ENCODE results near the gene EAF1.
"Not testable (repeated sequence)": the region's sequence is repeated elsewhere in the genome, so short reads cannot be mapped to it uniquely, and the experiment has no call there.

The EAF1 gene

DNA sequence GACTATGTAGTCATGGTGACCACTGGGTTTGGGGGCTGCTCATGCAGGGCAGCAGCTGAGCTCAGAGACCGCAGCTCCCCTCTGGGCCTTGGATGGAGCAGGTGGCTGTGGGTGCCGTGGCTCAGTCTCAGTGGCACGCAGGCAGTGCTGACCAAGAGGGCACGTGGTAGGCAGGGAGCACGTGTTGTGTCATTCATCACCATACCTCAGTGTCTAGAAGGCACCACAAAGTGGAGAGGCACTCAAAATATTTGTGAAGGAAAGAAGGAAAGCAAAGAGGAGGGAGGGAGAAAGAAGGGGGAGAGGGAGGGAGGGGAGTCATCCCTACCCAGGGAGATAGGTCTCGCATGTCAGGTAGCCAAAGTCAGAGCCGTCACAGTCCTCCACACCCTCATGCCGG, 26.1 kb downstream of the EAF1 start:
- no peak overlapping the region for H3K4me3 Mint-ChIP-seq
- no peaks in the 10 kb centered on the region for H3K9me3 Mint-ChIP-seq
- no peak for DNase-seq
- H3K27ac Mint-ChIP-seq, result no peak overlapping the region
- ATAC-seq, result no peak
- no peaks in the 10 kb centered on the region for H3K36me3 Mint-ChIP-seq (ENCODE audit: low read depth)
- H3K27me3 Mint-ChIP-seq, result no peaks in the 10 kb centered on the region
- H3K4me1 Mint-ChIP-seq, result no peaks in the 10 kb centered on the region

DNA sequence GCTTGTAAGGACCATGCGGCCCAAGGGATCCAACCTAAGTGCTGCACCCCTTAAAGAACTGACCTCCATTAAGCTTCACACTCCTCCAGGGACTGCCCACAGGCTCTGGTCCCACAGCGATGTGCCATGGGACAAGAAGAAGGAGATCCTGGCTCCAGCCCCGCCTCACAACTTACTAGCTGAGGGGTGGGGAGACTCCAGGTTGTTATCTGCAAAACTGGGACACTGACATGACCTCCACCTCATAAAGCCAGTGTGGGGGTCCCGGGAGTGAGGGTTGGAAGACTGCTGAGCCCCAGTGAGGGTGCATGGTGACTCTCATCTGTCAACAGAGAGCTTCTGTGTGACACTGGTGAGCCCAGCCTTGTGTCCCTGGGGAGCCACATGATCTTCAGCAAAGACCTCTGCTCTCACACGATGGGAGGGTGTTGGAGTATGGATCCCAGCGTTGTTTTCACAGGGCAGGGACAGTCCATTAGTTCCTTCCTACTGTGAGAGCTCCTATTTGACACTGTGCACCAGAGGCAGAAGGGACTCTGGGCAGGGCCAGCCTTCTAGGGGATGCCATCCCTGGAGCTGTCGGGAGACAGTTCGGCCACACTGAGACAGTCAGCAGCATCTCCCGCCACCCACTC, 26.7 kb downstream of the EAF1 start:
- no peaks in the 10 kb centered on the region for H3K27me3 Mint-ChIP-seq
- no peaks in the 10 kb centered on the region for H3K9me3 Mint-ChIP-seq
- H3K36me3 Mint-ChIP-seq (ENCODE audit: low read depth), result no peaks in the 10 kb centered on the region
- no peak overlapping the region for H3K4me3 Mint-ChIP-seq
- DNase-seq (no peak), ATAC-seq (no peak)
- H3K27ac Mint-ChIP-seq, result no peak overlapping the region
- no peaks in the 10 kb centered on the region for H3K4me1 Mint-ChIP-seq

DNA sequence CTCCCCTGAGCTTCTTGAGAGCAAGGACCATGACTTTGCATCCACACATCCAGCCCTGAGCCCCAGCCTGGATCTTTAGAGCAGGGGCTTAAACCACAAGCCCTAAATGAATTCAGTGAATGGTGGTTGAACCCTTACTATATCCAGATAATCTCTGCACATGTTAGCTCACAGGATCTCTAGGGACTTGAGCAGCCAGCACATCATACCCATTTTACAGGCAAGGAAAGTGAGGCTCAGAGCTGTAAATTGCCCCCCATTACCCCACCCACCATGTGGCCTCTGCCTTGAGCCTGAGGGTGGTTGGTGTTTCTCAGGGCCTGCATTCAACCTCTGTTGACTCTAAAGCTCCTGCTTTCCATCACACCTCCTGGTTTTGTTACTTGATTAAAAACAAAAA, 27.6 kb downstream of the EAF1 start:
- no peak overlapping the region for H3K27ac Mint-ChIP-seq
- no peaks in the 10 kb centered on the region for H3K36me3 Mint-ChIP-seq (ENCODE audit: low read depth)
- H3K9me3 Mint-ChIP-seq, result no peaks in the 10 kb centered on the region
- H3K27me3 Mint-ChIP-seq, result no peaks in the 10 kb centered on the region
- ATAC-seq (no peak), DNase-seq (no peak)
- H3K4me1 Mint-ChIP-seq, result no peaks in the 10 kb centered on the region
- H3K4me3 Mint-ChIP-seq, result no peak overlapping the region

DNA sequence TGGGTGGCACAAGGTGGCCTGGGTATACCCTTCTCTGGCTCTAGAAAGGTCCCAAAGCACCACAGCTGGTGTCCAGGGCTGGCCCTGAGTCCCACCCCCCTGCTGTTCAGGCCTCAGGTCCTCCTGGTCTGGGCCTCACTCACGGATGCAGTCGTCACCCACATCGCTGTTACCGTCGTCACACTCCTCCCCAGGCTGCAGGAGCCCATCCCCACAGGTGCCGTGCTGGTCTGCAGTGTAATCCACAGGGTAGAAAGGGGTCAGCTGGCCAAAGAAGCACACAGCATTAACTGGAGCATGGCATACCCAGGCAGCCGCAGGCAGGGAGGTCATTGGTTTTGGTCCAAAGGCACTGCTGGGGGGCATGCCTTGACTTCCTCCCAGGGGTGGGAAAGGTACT, 28.4 kb downstream of the EAF1 start:
- Mint-ChIP-seq H3K4me3 (no peak overlapping the region), H3K36me3 (ENCODE audit: low read depth) (no peaks in the 10 kb centered on the region), H3K4me1 (peaks cover 5% of the 10 kb centered on the region), H3K9me3 (no peaks in the 10 kb centered on the region), H3K27me3 (no peaks in the 10 kb centered on the region), H3K27ac (no peak overlapping the region)
- DNase-seq (no peak), ATAC-seq (no peak)

DNA sequence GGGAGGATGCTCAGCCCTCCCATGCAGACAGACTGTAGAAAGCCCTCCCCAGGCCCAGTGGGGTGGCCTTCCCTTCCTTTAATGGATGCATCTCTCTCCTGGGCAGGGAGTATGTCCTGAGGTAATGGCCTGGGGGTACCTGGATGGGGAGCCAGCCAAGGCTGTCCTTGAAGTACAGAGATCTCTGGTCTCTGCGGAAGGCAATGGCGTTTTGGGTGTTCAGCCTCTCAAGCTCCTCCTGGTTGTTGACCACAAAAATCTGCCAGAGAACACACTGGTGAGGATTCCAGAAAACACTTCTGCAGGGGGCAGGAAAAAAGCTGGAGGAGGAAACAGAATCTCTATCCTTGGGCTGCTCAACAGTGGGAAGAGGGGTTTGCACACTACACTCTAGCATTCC, 28.9 kb downstream of the EAF1 start:
- H3K4me1 Mint-ChIP-seq, result peaks cover 8% of the 10 kb centered on the region
- no peaks in the 10 kb centered on the region for H3K36me3 Mint-ChIP-seq (ENCODE audit: low read depth)
- no peak overlapping the region for H3K27ac Mint-ChIP-seq
- no peaks in the 10 kb centered on the region for H3K9me3 Mint-ChIP-seq
- ATAC-seq, result no peak
- no peak for DNase-seq
- no peaks in the 10 kb centered on the region for H3K27me3 Mint-ChIP-seq
- no peak overlapping the region for H3K4me3 Mint-ChIP-seq

DNA sequence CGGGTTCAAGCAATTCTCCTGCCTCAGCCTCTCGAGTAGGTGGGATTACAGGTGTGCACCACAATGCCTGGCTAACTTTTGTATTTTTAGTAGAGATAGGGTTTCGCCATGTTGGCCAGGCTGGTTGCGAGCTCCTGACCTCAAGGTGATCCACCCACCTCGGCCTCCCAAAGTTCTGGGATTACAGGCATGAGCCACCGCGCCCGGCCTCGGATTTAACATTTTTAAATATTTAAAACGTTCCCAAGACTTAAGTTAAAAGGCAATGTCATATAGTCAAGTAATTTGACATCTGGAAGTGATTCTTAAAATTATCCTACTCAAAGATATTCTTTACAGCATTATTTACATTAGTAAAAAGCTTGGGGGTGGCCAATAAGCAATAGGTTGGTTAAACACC, 29.5 kb downstream of the EAF1 start:
- H3K27ac Mint-ChIP-seq; DNase-seq; ATAC-seq; H3K27me3 Mint-ChIP-seq; H3K36me3 Mint-ChIP-seq (ENCODE audit: low read depth); H3K4me3 Mint-ChIP-seq; H3K9me3 Mint-ChIP-seq: not testable (repeated sequence)
- peaks cover 10% of the 10 kb centered on the region for H3K4me1 Mint-ChIP-seq

DNA sequence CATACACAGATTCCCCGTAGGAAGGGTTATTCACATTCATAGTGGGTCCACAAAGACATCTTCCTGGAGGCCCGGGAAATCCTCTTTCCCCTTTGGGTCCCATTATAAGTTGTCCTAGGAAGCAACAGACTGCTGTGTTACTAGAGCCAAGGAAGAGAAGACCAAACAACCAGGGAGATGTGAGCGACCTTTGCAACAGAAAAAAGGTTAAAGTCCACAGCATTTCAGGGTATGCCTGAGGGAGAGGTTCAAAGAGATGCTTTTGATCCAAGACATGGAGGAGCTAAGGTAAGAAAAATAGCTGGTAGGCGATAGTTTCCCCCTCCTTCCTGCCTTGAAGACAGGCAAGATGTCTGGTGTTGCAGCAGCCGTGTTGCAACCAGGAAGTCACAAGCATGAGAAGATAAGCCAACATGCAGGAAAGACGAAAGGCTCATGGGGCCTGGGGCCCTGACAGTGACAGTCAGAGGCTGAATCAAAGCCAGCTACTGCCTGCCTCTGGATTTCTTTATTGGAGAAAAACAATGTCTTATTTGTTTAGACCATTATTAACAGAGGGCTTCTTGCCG, 30.9 kb downstream of the EAF1 start:
- H3K4me3 Mint-ChIP-seq, result no peak overlapping the region
- H3K27ac Mint-ChIP-seq, result no peak overlapping the region
- peaks cover 17% of the 10 kb centered on the region for H3K4me1 Mint-ChIP-seq
- no peak for DNase-seq
- no peak for ATAC-seq
- no peaks in the 10 kb centered on the region for H3K27me3 Mint-ChIP-seq
- no peaks in the 10 kb centered on the region for H3K36me3 Mint-ChIP-seq (ENCODE audit: low read depth)
- H3K9me3 Mint-ChIP-seq, result no peaks in the 10 kb centered on the region

DNA sequence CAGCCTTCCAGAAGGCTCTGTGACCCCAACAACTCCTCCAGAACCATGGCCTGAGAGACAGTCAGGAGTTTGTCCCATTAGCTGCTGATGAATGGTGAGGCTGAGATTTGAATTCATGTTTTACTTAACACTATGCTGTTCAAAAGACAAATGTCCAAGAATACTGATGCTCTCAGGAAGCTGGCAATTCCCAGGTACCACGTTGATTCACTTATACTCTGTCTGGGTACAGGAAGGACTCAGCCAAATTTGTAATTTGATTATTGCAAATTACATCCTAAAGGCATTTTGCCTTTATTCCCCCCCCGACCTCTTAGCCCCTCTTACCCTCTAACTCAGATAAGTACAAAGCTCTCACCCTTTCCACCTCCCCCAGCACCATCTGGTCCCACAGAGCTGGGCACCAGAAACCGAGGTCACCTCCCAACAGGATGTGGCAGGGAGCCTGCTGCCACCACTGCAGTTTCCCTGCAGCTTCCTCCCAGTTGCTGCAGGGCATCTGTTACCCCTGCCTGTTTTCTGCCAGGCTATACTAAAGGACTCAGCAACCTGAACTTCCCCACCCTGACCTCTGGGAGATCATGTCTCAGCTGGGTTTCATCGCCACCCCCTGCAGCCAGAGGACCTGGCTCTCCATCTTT, 33.6 kb downstream of the EAF1 start:
- H3K9me3 Mint-ChIP-seq, result no peaks in the 10 kb centered on the region
- H3K4me1 Mint-ChIP-seq, result peaks cover 17% of the 10 kb centered on the region
- H3K36me3 Mint-ChIP-seq (ENCODE audit: low read depth), result no peaks in the 10 kb centered on the region
- H3K4me3 Mint-ChIP-seq, result no peak overlapping the region
- DNase-seq (peak; percentile 7), ATAC-seq (no peak)
- no peak overlapping the region for H3K27ac Mint-ChIP-seq
- H3K27me3 Mint-ChIP-seq, result no peaks in the 10 kb centered on the region

DNA sequence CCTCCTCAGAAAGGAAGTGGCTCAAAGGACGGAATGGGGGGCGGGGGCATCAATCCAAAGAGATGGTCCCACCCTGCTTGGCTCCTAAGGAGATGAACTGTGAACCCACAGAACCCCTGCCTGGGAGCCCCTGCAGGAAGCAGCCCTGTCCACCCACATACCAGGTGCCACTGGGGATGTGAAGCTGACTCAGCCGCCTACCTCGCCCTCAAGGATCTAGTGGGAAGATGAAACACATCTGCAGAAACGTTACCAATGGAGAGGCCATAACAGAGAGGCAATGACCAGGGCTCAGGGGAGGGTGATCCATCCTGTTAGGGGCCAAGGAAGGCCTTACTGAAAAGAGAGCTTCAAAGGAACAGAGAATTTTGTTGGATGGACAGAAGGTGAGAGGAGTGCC, 35.1 kb downstream of the EAF1 start:
- ATAC-seq (no peak), DNase-seq (no peak)
- H3K27ac Mint-ChIP-seq, result peak overlapping the region; percentile 24
- H3K4me3 Mint-ChIP-seq, result no peak overlapping the region
- no peaks in the 10 kb centered on the region for H3K36me3 Mint-ChIP-seq (ENCODE audit: low read depth)
- no peaks in the 10 kb centered on the region for H3K9me3 Mint-ChIP-seq
- H3K4me1 Mint-ChIP-seq, result peaks cover 21% of the 10 kb centered on the region
- H3K27me3 Mint-ChIP-seq, result no peaks in the 10 kb centered on the region

DNA sequence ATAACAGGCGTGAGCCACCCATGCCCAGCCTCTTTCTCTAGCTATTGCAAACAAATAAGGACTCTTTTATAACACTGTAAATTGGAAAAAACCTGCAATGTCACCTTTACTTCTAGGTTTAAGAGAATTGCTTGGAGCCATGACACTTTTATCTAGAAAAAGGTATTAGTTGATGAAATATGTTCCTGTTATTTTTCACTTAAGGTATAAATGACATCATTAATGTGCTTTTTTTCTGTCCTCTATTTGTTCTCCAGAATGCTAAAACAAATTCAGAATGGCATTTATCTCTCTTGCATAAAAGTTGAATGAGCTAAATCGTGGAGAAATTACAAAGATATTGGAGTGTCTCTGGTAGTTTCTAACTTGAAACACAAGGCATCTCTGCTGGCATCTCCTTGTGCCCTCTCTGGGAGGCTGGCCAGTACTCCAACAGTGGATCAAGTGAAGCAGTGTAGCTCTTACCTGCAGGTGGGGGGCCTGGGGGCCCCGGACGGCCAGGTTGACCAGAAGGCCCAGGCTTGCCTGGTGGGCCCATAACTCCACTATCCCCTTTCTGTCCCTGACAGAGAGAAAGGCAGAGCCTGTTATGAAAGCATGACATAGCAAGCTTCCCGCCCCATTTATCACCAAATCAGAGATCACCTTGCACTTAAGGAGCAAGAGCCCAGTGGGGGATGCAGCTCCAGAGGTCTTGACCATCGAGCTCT, 38.6 kb downstream of the EAF1 start:
- Mint-ChIP-seq H3K36me3 (ENCODE audit: low read depth) (no peaks in the 10 kb centered on the region), H3K27me3 (no peaks in the 10 kb centered on the region), H3K27ac (no peak overlapping the region), H3K4me3 (no peak overlapping the region), H3K4me1 (peaks cover 21% of the 10 kb centered on the region), H3K9me3 (no peaks in the 10 kb centered on the region)
- no peak for DNase-seq
- ATAC-seq, result no peak

DNA sequence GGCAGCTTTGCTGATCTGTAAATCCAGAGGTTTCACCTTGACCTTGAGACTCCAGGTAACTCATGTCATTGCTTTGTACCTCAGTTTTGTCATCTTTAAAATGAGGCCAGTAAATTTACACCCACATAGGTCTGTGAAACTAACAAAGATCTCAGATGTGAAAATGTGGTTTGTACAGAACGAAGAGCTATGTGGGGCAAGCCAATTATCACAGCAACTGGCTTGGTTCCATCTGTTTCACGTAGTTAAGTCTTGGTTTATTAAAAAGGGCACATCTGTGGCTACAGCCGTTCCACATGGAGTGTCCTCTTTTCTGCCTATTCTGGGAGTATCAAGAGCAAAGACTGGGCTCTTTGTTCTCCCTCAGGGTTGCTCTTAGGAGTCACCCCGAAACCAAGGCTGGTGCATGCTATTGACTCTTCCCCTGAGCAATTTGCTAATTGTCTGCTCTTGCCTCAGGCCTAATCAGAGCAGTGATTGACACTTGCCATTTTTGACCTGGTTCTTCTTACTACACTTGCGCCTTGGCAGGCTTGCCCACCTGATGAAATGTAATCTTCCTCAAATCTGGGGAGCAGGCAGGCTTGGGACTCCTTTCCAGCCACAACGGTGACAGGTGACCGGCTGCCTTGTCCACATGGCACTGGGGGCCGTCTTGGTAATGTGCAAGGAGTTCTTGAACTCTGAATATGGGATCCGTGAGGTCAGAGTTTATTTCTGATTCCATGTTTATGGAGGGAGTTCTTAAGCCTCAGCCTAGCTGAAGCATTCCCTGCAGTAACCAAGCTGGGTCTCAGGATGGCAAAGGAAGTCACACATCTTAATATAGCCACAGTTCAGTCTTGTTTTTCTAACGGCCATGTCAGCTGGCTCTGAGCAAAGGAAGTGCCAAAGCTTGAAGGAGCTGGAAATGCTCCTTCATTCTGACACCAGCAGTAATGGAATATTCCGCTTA, 40.1 kb downstream of the EAF1 start:
- H3K4me1 Mint-ChIP-seq, result peaks cover 12% of the 10 kb centered on the region
- no peaks in the 10 kb centered on the region for H3K36me3 Mint-ChIP-seq (ENCODE audit: low read depth)
- H3K4me3 Mint-ChIP-seq, result no peak overlapping the region
- DNase-seq (no peak), ATAC-seq (no peak)
- H3K27ac Mint-ChIP-seq, result no peak overlapping the region
- no peaks in the 10 kb centered on the region for H3K27me3 Mint-ChIP-seq
- no peaks in the 10 kb centered on the region for H3K9me3 Mint-ChIP-seq

DNA sequence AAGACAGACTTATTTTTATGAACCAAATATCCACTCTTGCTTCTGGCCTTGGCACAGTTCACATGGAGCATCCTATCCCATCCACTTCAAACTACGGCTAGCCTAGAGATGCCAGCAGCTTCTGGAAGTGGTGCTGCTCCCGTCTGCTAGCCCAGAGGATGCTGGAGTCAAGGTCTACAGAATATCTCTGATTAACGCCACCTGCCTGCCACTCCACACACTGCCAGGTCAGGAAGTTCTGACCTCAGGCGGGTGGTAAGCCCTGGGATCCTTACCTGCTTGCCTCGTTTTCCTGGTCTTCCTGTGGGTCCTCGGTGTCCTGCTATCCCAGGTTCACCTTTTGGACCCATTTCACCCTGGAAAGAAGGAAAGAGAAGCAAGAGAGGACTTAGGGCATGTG, 42.9 kb downstream of the EAF1 start:
- Mint-ChIP-seq H3K36me3 (ENCODE audit: low read depth) (no peaks in the 10 kb centered on the region), H3K27ac (no peak overlapping the region), H3K9me3 (no peaks in the 10 kb centered on the region), H3K27me3 (no peaks in the 10 kb centered on the region), H3K4me1 (peaks cover 9% of the 10 kb centered on the region), H3K4me3 (no peak overlapping the region)
- DNase-seq (no peak), ATAC-seq (no peak)

DNA sequence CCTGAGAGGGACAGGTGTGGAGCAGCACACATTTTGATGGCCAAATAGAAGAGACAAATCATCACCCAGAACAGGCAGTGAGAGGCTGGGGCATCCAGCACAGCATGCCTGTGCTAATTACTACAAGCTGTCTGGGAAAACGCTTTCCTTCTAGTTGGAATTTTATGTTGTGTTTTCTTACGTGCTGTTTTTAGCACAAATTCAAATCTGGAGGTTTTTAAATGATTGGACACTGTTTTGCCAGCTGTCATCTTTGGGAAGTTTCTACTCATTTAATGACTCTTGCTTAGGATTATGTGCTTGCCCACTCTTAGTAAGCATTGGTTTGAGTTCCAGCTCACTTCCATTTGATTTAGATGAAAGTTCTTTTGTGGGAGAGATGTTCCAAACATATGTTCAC, 43.5 kb downstream of the EAF1 start:
- no peaks in the 10 kb centered on the region for H3K9me3 Mint-ChIP-seq
- no peaks in the 10 kb centered on the region for H3K27me3 Mint-ChIP-seq
- H3K27ac Mint-ChIP-seq, result no peak overlapping the region
- H3K4me1 Mint-ChIP-seq, result peaks cover 9% of the 10 kb centered on the region
- no peak for DNase-seq
- no peaks in the 10 kb centered on the region for H3K36me3 Mint-ChIP-seq (ENCODE audit: low read depth)
- ATAC-seq, result no peak
- no peak overlapping the region for H3K4me3 Mint-ChIP-seq

DNA sequence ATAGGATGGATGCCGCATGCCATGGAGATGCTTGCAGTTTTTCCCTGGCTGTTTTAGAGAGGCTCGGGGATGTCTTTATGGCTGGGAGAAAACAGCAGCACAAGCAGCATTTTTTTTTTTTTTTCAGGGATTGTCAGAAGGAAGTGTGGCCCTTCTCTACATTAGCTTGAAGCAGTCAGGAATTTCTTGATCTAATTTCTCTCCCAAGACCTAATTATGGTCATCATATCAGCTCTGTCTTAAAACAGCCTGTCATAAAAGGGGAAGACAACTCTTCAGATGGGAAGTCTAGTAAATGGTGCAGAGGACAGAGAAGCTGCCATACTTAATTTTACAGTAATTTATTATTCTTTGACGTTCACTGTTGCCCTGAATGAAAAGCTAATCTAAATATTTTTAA, 44.5 kb downstream of the EAF1 start:
- H3K9me3 Mint-ChIP-seq, result no peaks in the 10 kb centered on the region
- no peaks in the 10 kb centered on the region for H3K27me3 Mint-ChIP-seq
- H3K27ac Mint-ChIP-seq, result no peak overlapping the region
- no peak overlapping the region for H3K4me3 Mint-ChIP-seq
- H3K36me3 Mint-ChIP-seq (ENCODE audit: low read depth), result no peaks in the 10 kb centered on the region
- DNase-seq (no peak), ATAC-seq (no peak)
- peaks cover 8% of the 10 kb centered on the region for H3K4me1 Mint-ChIP-seq
